Neural progenitor cell (in vitro differentiated cells): ENCODE measurements around the gene PLA2G15. TPM values are rescaled to one million over a fixed set of nuclear protein-coding genes. Genes with fewer than 3 reads are reported as not detected.

Source experiments
- DNase-seq: peaks from one replicate; pipeline ENCODE4 v3.0.0-alpha.2; 2016; ENCODE audit warnings: low spot score
- H2AFZ ChIP-seq: fragments of 200-600 bp; sonication (generic); replicated peaks from 2 replicates; pipeline ENCODE4 v1.6.1; 2016; ENCODE audit warnings: antibody characterized with exemption
- H3F3A ChIP-seq: fragments of 200-600 bp; sonication (generic); 2 replicates; pipeline ENCODE4 v1.6.1; 2016; ENCODE audit warnings: antibody characterized with exemption, low read depth
- H3K27ac ChIP-seq: fragments of 200-600 bp; sonication (generic); 2 replicates; pipeline ENCODE4 v1.5.1; 2016; ENCODE audit warnings: mild to moderate bottlenecking
- H3K27me3 ChIP-seq: fragments of 200-600 bp; sonication (generic); 2 replicates; pipeline ENCODE4 v1.6.1; 2016; ENCODE audit warnings: mild to moderate bottlenecking, moderate library complexity
- H3K36me3 ChIP-seq: fragments of 200-600 bp; sonication (generic); 2 replicates; pipeline ENCODE4 v1.5.1; 2016
- H3K4me1 ChIP-seq: fragments of 200-600 bp; sonication (generic); 2 replicates; pipeline ENCODE4 v1.6.1; 2016; ENCODE audit warnings: mixed run types
- H3K4me2 ChIP-seq: fragments of 200-600 bp; sonication (generic); 2 replicates; pipeline ENCODE4 v1.6.1; 2016
- H3K4me3 ChIP-seq: fragments of 200-600 bp; sonication (generic); 2 replicates; pipeline ENCODE4 v1.5.1; 2016
- H3K79me2 ChIP-seq: fragments of 200-600 bp; sonication (generic); 2 replicates; pipeline ENCODE4 v1.6.1; 2016; ENCODE audit warnings: low read depth
- H3K9ac ChIP-seq: fragments of 200-600 bp; sonication (generic); 2 replicates; pipeline ENCODE4 v1.6.1; 2016
- H3K9me3 ChIP-seq: fragments of 200-600 bp; sonication (generic); 2 replicates; pipeline ENCODE4 v1.5.1; 2016; ENCODE audit warnings: low read depth
- H4K20me1 ChIP-seq: fragments of 200-600 bp; sonication (generic); 2 replicates; pipeline ENCODE4 v1.6.1; 2016; ENCODE audit warnings: low read depth
- H3K27ac Mint-ChIP-seq: 3 replicates; pipeline ENCODE4 v1.8.0; 2021; ENCODE audit warnings: mixed read lengths
- H3K27me3 Mint-ChIP-seq: 2 replicates; pipeline ENCODE4 v1.8.0; 2022; ENCODE audit warnings: low read depth, mild to moderate bottlenecking, inconsistent platforms, moderate library complexity, mixed read lengths; ENCODE audit not compliant: insufficient read depth
- H3K36me3 Mint-ChIP-seq: 3 replicates; pipeline ENCODE4 v1.8.0; 2021; ENCODE audit warnings: mixed read lengths
- H3K4me1 Mint-ChIP-seq: 3 replicates; pipeline ENCODE4 v1.8.0; 2021; ENCODE audit warnings: mixed read lengths
- H3K4me3 Mint-ChIP-seq: 3 replicates; pipeline ENCODE4 v1.8.0; 2021; ENCODE audit warnings: mild to moderate bottlenecking, moderate library complexity, mixed read lengths
- H3K9me3 Mint-ChIP-seq: 3 replicates; pipeline ENCODE4 v1.8.0; 2020; ENCODE audit warnings: mixed read lengths
- EZH2 ChIP-seq: fragments of 200-600 bp; sonication (generic); IDR thresholded peaks from 2 replicates; pipeline ENCODE4 v1.6.1; 2017; ENCODE audit warnings: antibody characterized with exemption, mild to moderate bottlenecking, moderate library complexity
- EZH2phosphoT487 ChIP-seq: fragments of 200-600 bp; sonication (generic); IDR thresholded peaks from 2 replicates; pipeline ENCODE4 v1.6.1; 2017; ENCODE audit warnings: antibody characterized with exemption
- microRNA-seq: library from miRNA; unstranded; fragments of <30 nt; microRNA quantifications from one replicate; pipeline ENCODE4, GENCODE V29; 2016
- small RNA-seq: library from RNA; depleted of rRNA; stranded (forward); fragments of <200 nt; gene quantifications from one replicate; pipeline ENCODE3, GENCODE V24; 2015
- total RNA-seq: library from RNA; depleted of rRNA; stranded (reverse); fragments of >200 nt; gene quantifications from 2 replicates; pipeline ENCODE4 v1.2.3, GENCODE V29; 2015; ENCODE audit warnings: low replicate concordance
- TF ChIP-seq, protein P1 (sequence below): fragments of 200-600 bp; sonication (generic); IDR thresholded peaks from 2 replicates; pipeline ENCODE4 v1.5.1; 2017; ENCODE audit warnings: antibody characterized with exemption, mild to moderate bottlenecking

The PLA2G15 gene
- total RNA-seq, 1 donor from 2014 or later, result 3.8 TPM

DNA sequence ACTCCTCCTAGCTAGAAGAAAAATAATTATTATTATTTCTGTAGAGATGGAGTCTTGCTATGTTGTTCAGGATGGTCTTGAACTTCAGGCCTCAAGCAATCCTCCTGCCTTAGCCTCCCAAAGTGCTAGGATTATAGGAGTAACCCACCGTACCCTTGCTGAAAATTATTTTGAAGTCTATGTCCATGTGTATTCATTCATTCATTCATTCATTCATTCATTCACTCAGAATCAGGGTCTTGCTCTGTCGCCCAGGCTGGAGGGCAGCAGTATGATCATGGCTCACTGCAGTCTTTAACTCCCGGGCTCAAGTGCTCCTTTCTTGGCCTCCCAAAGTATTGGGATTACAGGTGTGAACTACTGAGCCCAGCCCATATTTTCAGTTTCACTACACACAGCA, 61.5 kb downstream of the PLA2G15 start:
- peaks cover 11% of the 10 kb centered on the region for H3K4me1 ChIP-seq
- Mint-ChIP-seq H3K9me3 (no peaks in the 10 kb centered on the region), H3K36me3 (peaks cover 17% of the 10 kb centered on the region), H3K27ac (no peak overlapping the region), H3K27me3 (no peaks in the 10 kb centered on the region), H3K4me1 (peaks cover 13% of the 10 kb centered on the region), H3K4me3 (no peak overlapping the region)
- H3K79me2 ChIP-seq, result peaks cover 42% of the 10 kb centered on the region
- no peak overlapping the region for H3K9ac ChIP-seq
- no peak overlapping the region for H3K27ac ChIP-seq
- H3K36me3 ChIP-seq, result peaks cover 6% of the 10 kb centered on the region
- H3K27me3 ChIP-seq, result no peaks in the 10 kb centered on the region
- no peak overlapping the region for H3K4me3 ChIP-seq
- H3F3A ChIP-seq, result peaks cover 6% of the 10 kb centered on the region
- no peak overlapping the region for H2AFZ ChIP-seq
- no peaks in the 10 kb centered on the region for H3K9me3 ChIP-seq
- H3K4me2 ChIP-seq, result no peak overlapping the region
- H4K20me1 ChIP-seq, result peaks cover 13% of the 10 kb centered on the region
- TF ChIP-seq EZH2phosphoT487, result no peak
- TF ChIP-seq EZH2, result no peak
- TF ChIP-seq, protein P1, sequence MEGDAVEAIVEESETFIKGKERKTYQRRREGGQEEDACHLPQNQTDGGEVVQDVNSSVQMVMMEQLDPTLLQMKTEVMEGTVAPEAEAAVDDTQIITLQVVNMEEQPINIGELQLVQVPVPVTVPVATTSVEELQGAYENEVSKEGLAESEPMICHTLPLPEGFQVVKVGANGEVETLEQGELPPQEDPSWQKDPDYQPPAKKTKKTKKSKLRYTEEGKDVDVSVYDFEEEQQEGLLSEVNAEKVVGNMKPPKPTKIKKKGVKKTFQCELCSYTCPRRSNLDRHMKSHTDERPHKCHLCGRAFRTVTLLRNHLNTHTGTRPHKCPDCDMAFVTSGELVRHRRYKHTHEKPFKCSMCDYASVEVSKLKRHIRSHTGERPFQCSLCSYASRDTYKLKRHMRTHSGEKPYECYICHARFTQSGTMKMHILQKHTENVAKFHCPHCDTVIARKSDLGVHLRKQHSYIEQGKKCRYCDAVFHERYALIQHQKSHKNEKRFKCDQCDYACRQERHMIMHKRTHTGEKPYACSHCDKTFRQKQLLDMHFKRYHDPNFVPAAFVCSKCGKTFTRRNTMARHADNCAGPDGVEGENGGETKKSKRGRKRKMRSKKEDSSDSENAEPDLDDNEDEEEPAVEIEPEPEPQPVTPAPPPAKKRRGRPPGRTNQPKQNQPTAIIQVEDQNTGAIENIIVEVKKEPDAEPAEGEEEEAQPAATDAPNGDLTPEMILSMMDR, result no peak
- no peak for DNase-seq

DNA sequence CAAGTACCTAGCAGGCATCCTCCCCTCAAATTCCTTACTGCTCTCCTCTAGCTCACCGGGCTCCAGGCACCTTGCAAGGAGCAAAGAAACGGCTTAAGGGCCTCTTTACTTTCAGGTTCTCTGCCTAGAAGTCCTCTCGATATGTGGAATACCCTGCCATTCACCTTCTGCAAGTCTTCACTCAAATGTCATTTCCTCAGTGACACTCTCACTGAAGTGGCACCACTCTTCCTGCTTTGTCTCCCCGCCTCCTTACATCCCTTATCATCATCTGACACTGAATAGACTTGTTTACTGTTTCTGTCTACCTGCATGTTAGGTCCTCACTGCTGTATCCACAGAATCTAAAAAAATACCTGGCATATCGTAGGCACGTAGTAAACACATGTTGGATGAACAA, 64.6 kb downstream of the PLA2G15 start:
- Histone ChIP-seq H3K9me3 (no peaks in the 10 kb centered on the region), H3K27ac (no peak overlapping the region), H3K9ac (peak overlapping the region; percentile 70), H3K27me3 (no peaks in the 10 kb centered on the region), H4K20me1 (peaks cover 13% of the 10 kb centered on the region), H3K4me2 (peak overlapping the region; percentile 93), H3K4me3 (peak overlapping the region; percentile 71), H3K4me1 (peaks cover 14% of the 10 kb centered on the region), H3K79me2 (peaks cover 71% of the 10 kb centered on the region), H3F3A (peaks cover 7% of the 10 kb centered on the region), H3K36me3 (peaks cover 6% of the 10 kb centered on the region), H2AFZ (no peak overlapping the region)
- no peaks in the 10 kb centered on the region for H3K9me3 Mint-ChIP-seq
- no peak for DNase-seq
- TF ChIP-seq EZH2 (no peak), EZH2phosphoT487 (no peak)
- no peak overlapping the region for H3K27ac Mint-ChIP-seq
- peaks cover 8% of the 10 kb centered on the region for H3K36me3 Mint-ChIP-seq
- peaks cover 26% of the 10 kb centered on the region for H3K4me1 Mint-ChIP-seq
- H3K4me3 Mint-ChIP-seq, result peak overlapping the region; percentile 98
- H3K27me3 Mint-ChIP-seq, result peaks cover 2% of the 10 kb centered on the region

DNA sequence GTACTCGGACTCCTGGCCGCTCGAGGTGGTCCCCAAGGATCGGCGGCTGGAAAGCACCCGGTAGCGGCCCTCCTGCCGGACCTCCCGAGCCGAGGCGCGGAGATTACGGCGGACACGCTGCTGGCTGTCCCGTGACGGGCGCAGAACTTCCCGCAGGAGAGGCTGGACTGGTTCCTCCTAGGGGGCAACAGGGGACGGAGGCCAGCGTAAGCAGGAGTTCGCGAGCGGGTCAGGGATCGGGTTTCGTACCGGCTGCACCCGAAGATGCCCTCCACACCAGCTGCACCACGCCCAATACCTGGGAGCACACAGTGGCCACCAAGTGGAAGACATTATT, 65.2 kb downstream of the PLA2G15 start:
- Mint-ChIP-seq H3K36me3 (peaks cover 5% of the 10 kb centered on the region), H3K27ac (no peak overlapping the region), H3K9me3 (no peaks in the 10 kb centered on the region), H3K4me1 (peaks cover 26% of the 10 kb centered on the region), H3K4me3 (peak overlapping the region; percentile 98), H3K27me3 (peaks cover 2% of the 10 kb centered on the region)
- H3K27ac ChIP-seq, result peak overlapping the region; percentile 54
- H3K36me3 ChIP-seq, result peaks cover 6% of the 10 kb centered on the region
- peaks cover 14% of the 10 kb centered on the region for H3K4me1 ChIP-seq
- H3K4me2 ChIP-seq, result peak overlapping the region; percentile 93
- TF ChIP-seq, protein P1, result no peak
- TF ChIP-seq EZH2phosphoT487, result no peak
- no peak for TF ChIP-seq EZH2
- H2AFZ ChIP-seq, result peak overlapping the region; percentile 80
- H3K4me3 ChIP-seq, result peak overlapping the region; percentile 71
- H3F3A ChIP-seq, result peaks cover 7% of the 10 kb centered on the region
- DNase-seq, result no peak
- no peaks in the 10 kb centered on the region for H3K27me3 ChIP-seq
- H4K20me1 ChIP-seq, result peaks cover 13% of the 10 kb centered on the region
- peak overlapping the region; percentile 70 for H3K9ac ChIP-seq
- peaks cover 71% of the 10 kb centered on the region for H3K79me2 ChIP-seq
- H3K9me3 ChIP-seq, result no peaks in the 10 kb centered on the region

Small RNA genes within 50 kb of the gene (microRNA-seq; reads per million reads assigned to microRNA genes)
- gene MIR6773, result not detected

Small RNA genes within 50 kb of the gene (small RNA-seq; reads per million reads assigned to genes)
- not detected for gene RNU6-1262P

Other genes starting within 250 kb of the PLA2G15 start
- not detected in 2 replicates for gene DPEP2, start 245.9 kb upstream of the PLA2G15 start, total RNA-seq
- not detected in 2 replicates for gene DPEP2NB, start 229.5 kb upstream of the PLA2G15 start, total RNA-seq
- gene DDX28, start 222.1 kb upstream of the PLA2G15 start, total RNA-seq, result 7.3 and 17.0 TPM in 2 replicates
- gene DUS2, start 222.1 kb upstream of the PLA2G15 start, total RNA-seq, result 22.7 and 22.9 TPM in 2 replicates
- gene NFATC3, start 160.0 kb upstream of the PLA2G15 start, total RNA-seq, result 34.2 and 43.1 TPM in 2 replicates
- 1.5 and 5.4 TPM in 2 replicates for gene ESRP2, start 9.2 kb upstream of the PLA2G15 start, total RNA-seq
- 5.6 and 13.7 TPM in 2 replicates for gene SLC7A6, start 19.2 kb downstream of the PLA2G15 start, total RNA-seq
- 18.7 and 18.8 TPM in 2 replicates for gene SLC7A6OS, start 65.6 kb downstream of the PLA2G15 start, total RNA-seq
- 70.2 and 79.7 TPM in 2 replicates for gene PRMT7, start 65.6 kb downstream of the PLA2G15 start, total RNA-seq
- 1.4 TPM in 1 of 2 replicates, not detected in the other for gene SMPD3, start 203.1 kb downstream of the PLA2G15 start, total RNA-seq